Endodermal cell (in vitro differentiated cells): ENCODE measurements around the gene SIKE1. TPM values are rescaled to one million over a fixed set of nuclear protein-coding genes. Genes with fewer than 3 reads are reported as not detected.
A peak's percentile ranks its signal among the peaks of the same experiment; 100 is the strongest.

Experiments used
- DNase-seq: peaks from one replicate; pipeline ENCODE4 v3.0.0-alpha.2; 2017
- H3K27ac ChIP-seq: 2 replicates; pipeline ENCODE4 v1.5.1; 2013; ENCODE audit warnings: mild to moderate bottlenecking, low read depth, low read length, moderate library complexity
- H3K27me3 ChIP-seq: 2 replicates; pipeline ENCODE4 v1.6.1; 2013; ENCODE audit warnings: mild to moderate bottlenecking, low read length, moderate library complexity; ENCODE audit not compliant: insufficient read depth, control insufficient read depth, poor library complexity, severe bottlenecking
- H3K36me3 ChIP-seq: 2 replicates; pipeline ENCODE4 v1.7.0; 2013; ENCODE audit warnings: mild to moderate bottlenecking, low read length, moderate library complexity; ENCODE audit not compliant: control insufficient read depth, insufficient read depth
- H3K4me1 ChIP-seq: one replicate; pipeline ENCODE4 v1.7.0; 2013; ENCODE audit warnings: low read length; ENCODE audit not compliant: control insufficient read depth, insufficient read depth
- H3K4me3 ChIP-seq: 2 replicates; pipeline ENCODE4 v1.5.1; 2013; ENCODE audit warnings: mild to moderate bottlenecking, low read length, moderate library complexity
- H3K9ac ChIP-seq: 2 replicates; pipeline ENCODE4 v1.6.1; 2013; ENCODE audit warnings: mild to moderate bottlenecking, low read length, moderate library complexity; ENCODE audit not compliant: poor library complexity, severe bottlenecking; ENCODE audit errors: extremely low read depth
- H3K9me3 ChIP-seq: 2 replicates; pipeline ENCODE4 v1.6.1; 2013; ENCODE audit warnings: mild to moderate bottlenecking, low read length, moderate library complexity; ENCODE audit not compliant: control insufficient read depth
- H3K27ac Mint-ChIP-seq: 2 replicates; pipeline ENCODE4 v1.8.0; 2020; ENCODE audit warnings: mixed read lengths
- H3K27me3 Mint-ChIP-seq: 2 replicates; pipeline ENCODE4 v1.8.0; 2021; ENCODE audit warnings: mild to moderate bottlenecking, mixed read lengths; ENCODE audit not compliant: insufficient read depth
- H3K36me3 Mint-ChIP-seq: 2 replicates; pipeline ENCODE4 v1.8.0; 2020; ENCODE audit warnings: low read depth, mixed read lengths
- H3K4me1 Mint-ChIP-seq: 2 replicates; pipeline ENCODE4 v1.8.0; 2020; ENCODE audit warnings: mixed read lengths
- H3K4me3 Mint-ChIP-seq: 2 replicates; pipeline ENCODE4 v1.8.0; 2020; ENCODE audit warnings: mild to moderate bottlenecking, moderate library complexity, mixed read lengths
- H3K9me3 Mint-ChIP-seq: 2 replicates; pipeline ENCODE4 v1.8.0; 2020; ENCODE audit warnings: mild to moderate bottlenecking, mixed read lengths
- CTCF ChIP-seq: fragments of 200-600 bp; sonication (generic); conservative IDR thresholded peaks from 2 replicates; pipeline ENCODE4 v1.5.0; 2021; ENCODE audit warnings: antibody characterized with exemption, mild to moderate bottlenecking
- WGBS, 2 experiments: methylation state at CpG; one replicate each; pipeline versions ENCODE4 v1.1.5 to v1.1.7; 2013; ENCODE audit warnings: missing lambda C conversion rate in 2 of 2, mixed read lengths in 1 of 2; ENCODE audit not compliant: insufficient coverage in 1 of 2, insufficient read length in 1 of 2; 5-methylcytosine and 5-hydroxymethylcytosine counted together
- total RNA-seq, 2 donors: library from RNA; stranded (reverse); fragmentation: NEBNext Ultra II Directional in 1 of 2; extraction: Animal tissue kit (Norgen Biotek cat#: 25700) in 1 of 2; gene quantifications; 2 replicates in 1 of 2; 3 replicates in 1 of 2; pipeline ENCODE4 v1.2.1, GENCODE V29; 2021

Gene SIKE1
- total RNA-seq, 2 donors from 2014 or later, result 69.0 to 72.2 TPM

GRCh38 chr1:114737314-114737849, 43.1 kb downstream of the SIKE1 start:
- Histone ChIP-seq H3K4me1 (no peaks in the 10 kb centered on the region), H3K9ac (no peak overlapping the region), H3K9me3 (no peaks in the 10 kb centered on the region), H3K27ac (no peak overlapping the region), H3K4me3 (no peak overlapping the region), H3K36me3 (peaks cover 91% of the 10 kb centered on the region), H3K27me3 (no peaks in the 10 kb centered on the region)
- peaks cover 79% of the 10 kb centered on the region for H3K36me3 Mint-ChIP-seq
- H3K27me3 Mint-ChIP-seq, result no peaks in the 10 kb centered on the region
- H3K27ac Mint-ChIP-seq, result peak overlapping the region; percentile 53
- H3K9me3 Mint-ChIP-seq, result no peaks in the 10 kb centered on the region
- TF ChIP-seq CTCF, result no peak
- no peak overlapping the region for H3K4me3 Mint-ChIP-seq
- peaks cover 3% of the 10 kb centered on the region for H3K4me1 Mint-ChIP-seq
- DNase-seq, result no peak
- 95% methylated on average over 4 to 6 of the region's 6 CpGs for WGBS, 2 experiments

- TF ChIP-seq CTCF, result no peak
- Mint-ChIP-seq H3K9me3 (no peaks in the 10 kb centered on the region), H3K27ac (no peak overlapping the region), H3K27me3 (no peaks in the 10 kb centered on the region), H3K4me3 (no peak overlapping the region), H3K4me1 (no peaks in the 10 kb centered on the region), H3K36me3 (peaks cover 85% of the 10 kb centered on the region)
- peaks cover 91% of the 10 kb centered on the region for H3K36me3 ChIP-seq
- no peak overlapping the region for H3K27ac ChIP-seq
- H3K27me3 ChIP-seq, result no peaks in the 10 kb centered on the region
- no peaks in the 10 kb centered on the region for H3K9me3 ChIP-seq
- DNase-seq, result no peak
- WGBS, 2 experiments, result 95 to 100% methylated on average over 1 of the region's 1 CpG
- H3K4me1 ChIP-seq, result no peaks in the 10 kb centered on the region
- H3K9ac ChIP-seq, result no peak overlapping the region
- H3K4me3 ChIP-seq, result no peak overlapping the region
Measured at GRCh38 chr1:114735479-114735878, 45.0 kb downstream of the SIKE1 start.

GRCh38 chr1:114729782-114730181, 50.7 kb downstream of the SIKE1 start:
- H3K36me3 Mint-ChIP-seq, result peaks cover 90% of the 10 kb centered on the region
- no peak for DNase-seq
- Histone ChIP-seq H3K4me3 (no peak overlapping the region), H3K4me1 (no peaks in the 10 kb centered on the region), H3K27me3 (no peaks in the 10 kb centered on the region), H3K36me3 (peaks cover 98% of the 10 kb centered on the region), H3K9ac (no peak overlapping the region), H3K9me3 (no peaks in the 10 kb centered on the region), H3K27ac (no peak overlapping the region)
- no peaks in the 10 kb centered on the region for H3K27me3 Mint-ChIP-seq
- 100% methylated on average over 1 of the region's 1 CpG; no CpG with 5 or more reads in 1 of the 2 experiments for WGBS, 2 experiments
- H3K9me3 Mint-ChIP-seq, result no peaks in the 10 kb centered on the region
- no peak overlapping the region for H3K27ac Mint-ChIP-seq
- TF ChIP-seq CTCF, result no peak
- no peak overlapping the region for H3K4me3 Mint-ChIP-seq
- H3K4me1 Mint-ChIP-seq, result peaks cover 2% of the 10 kb centered on the region
